Mammary epithelial cell (primary cell): Measurements from ENCODE around the gene HEYL.

ENCODE experiments used
- EZH2 ChIP-seq: IDR thresholded peaks from 2 replicates; pipeline ENCODE4 v1.6.1; 2012; ENCODE audit warnings: low read length, inconsistent platforms, borderline replicate concordance
- TF ChIP-seq, protein P1 (sequence below), 2 donors: IDR thresholded peaks in 1 of 2; conservative IDR thresholded peaks in 1 of 2; 2 replicates each; pipeline ENCODE4 v1.5.1; 2011 to 2012; ENCODE audit warnings: inconsistent platforms in 2 of 2, low read length in 2 of 2, mild to moderate bottlenecking in 2 of 2, control low read depth in 1 of 2, low read depth in 1 of 2; ENCODE audit not compliant: insufficient read depth in 1 of 2; ENCODE audit errors: extremely low read depth in 1 of 2

DNA sequence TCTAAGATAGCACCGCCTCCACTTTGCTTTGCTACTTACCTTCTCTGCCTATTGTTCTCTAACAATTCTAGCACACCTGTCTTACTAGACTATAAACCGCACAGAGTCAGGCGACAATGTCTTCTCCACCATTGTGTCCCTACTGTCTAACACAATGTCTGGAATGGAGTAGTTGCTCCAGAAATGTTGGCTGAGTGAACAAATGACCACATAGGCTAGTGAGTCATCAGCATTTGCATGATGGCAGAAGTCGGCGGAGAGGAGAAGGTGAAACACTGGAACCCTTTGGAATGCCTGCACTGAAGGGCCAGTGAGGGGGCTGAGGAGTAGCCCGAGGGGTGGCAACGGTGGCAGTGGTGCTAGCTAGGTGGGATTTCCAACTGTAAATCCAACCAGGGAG, 48.9 kb downstream of the HEYL start:
- TF ChIP-seq, protein P1, sequence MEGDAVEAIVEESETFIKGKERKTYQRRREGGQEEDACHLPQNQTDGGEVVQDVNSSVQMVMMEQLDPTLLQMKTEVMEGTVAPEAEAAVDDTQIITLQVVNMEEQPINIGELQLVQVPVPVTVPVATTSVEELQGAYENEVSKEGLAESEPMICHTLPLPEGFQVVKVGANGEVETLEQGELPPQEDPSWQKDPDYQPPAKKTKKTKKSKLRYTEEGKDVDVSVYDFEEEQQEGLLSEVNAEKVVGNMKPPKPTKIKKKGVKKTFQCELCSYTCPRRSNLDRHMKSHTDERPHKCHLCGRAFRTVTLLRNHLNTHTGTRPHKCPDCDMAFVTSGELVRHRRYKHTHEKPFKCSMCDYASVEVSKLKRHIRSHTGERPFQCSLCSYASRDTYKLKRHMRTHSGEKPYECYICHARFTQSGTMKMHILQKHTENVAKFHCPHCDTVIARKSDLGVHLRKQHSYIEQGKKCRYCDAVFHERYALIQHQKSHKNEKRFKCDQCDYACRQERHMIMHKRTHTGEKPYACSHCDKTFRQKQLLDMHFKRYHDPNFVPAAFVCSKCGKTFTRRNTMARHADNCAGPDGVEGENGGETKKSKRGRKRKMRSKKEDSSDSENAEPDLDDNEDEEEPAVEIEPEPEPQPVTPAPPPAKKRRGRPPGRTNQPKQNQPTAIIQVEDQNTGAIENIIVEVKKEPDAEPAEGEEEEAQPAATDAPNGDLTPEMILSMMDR (conservative IDR thresholded peaks at IDR 0.05 in 1 of 2, IDR thresholded peaks at IDR 0.05 in 1 of 2; ENCODE audit: extremely low read depth in 1 of 2, insufficient read depth in 1 of 2, low read depth in 1 of 2, low read length in 2 of 2), result no peak
- no peak for TF ChIP-seq EZH2
